ENCODE data around the gene CHM.

DNA sequence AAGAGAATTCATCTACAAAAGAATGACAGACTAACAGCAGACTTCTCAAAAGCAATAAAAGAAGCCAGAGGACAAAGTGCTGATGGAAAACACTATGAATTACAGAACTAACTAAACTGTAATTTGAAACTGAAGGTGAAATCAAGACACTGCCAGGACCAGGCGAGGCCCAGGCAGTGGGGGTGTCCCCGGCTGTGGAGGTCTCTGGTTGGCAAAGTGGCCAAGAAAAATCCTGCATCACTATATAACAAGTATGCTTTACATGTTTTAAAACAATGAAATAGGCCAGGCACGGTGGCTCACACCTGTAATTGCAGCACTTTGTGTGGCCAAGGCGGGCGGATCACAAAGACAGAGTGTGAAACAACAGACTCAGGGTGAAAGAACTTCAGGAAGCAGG is 32.9 kb downstream of the CHM start:
- TF ChIP-seq, protein P1, sequence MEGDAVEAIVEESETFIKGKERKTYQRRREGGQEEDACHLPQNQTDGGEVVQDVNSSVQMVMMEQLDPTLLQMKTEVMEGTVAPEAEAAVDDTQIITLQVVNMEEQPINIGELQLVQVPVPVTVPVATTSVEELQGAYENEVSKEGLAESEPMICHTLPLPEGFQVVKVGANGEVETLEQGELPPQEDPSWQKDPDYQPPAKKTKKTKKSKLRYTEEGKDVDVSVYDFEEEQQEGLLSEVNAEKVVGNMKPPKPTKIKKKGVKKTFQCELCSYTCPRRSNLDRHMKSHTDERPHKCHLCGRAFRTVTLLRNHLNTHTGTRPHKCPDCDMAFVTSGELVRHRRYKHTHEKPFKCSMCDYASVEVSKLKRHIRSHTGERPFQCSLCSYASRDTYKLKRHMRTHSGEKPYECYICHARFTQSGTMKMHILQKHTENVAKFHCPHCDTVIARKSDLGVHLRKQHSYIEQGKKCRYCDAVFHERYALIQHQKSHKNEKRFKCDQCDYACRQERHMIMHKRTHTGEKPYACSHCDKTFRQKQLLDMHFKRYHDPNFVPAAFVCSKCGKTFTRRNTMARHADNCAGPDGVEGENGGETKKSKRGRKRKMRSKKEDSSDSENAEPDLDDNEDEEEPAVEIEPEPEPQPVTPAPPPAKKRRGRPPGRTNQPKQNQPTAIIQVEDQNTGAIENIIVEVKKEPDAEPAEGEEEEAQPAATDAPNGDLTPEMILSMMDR (IDR thresholded peaks at IDR 0.05): no peak
- TF ChIP-seq POLR2A (IDR thresholded peaks at IDR 0.05): no peak
